ENCODE data around the gene BNIPL. TPM values are rescaled to one million over a fixed set of nuclear protein-coding genes. Genes with fewer than 3 reads are reported as not detected.

Gene BNIPL
- total and polyA plus RNA-seq, 2 of the 13 experiments (the other 11 are each of a cell fraction or from before 2014, with no cell fraction given): 0.40 to 1.1 TPM

DNA sequence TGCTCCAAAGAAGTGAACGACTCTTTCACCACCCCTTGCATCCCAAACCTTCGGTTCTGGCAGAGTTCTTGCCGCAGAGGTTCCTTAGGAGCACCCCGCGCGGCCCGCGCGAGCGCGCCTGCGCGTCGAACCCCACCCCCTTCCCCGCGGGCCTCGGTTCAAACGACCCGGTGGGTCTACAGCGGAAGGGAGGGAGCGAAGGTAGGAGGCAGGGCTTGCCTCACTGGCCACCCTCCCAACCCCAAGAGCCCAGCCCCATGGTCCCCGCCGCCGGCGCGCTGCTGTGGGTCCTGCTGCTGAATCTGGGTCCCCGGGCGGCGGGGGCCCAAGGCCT is 11.2 kb downstream of the BNIPL start, which contains the start of gene C1orf56 (continued):
- TF ChIP-seq, protein P1, sequence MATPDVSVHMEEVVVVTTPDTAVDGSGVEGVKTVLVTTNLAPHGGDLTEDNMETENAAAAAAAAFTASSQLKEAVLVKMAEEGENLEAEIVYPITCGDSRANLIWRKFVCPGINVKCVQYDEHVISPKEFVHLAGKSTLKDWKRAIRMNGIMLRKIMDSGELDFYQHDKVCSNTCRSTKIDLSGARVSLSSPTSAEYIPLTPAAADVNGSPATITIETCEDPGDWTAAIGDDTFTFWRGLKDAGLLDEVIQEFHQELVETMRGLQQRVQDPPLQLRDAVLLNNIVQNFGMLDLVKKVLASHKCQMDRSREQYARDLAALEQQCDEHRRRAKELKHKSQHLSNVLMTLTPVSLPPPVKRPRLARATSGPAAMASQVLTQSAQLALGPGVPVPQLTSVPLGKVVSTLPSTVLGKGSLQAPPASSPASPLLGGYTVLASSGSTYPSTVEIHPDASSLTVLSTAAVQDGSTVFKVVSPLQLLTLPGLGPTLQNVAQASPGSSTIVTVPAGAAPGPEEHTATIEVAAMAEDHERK (CRISPR knock-in tag; IDR thresholded peaks at IDR 0.05; ENCODE audit: low read depth): no peak
- TF ChIP-seq EZH2 (conservative IDR thresholded peaks at IDR 0.05; ENCODE audit: low read depth, low read length) (no peak), ZNF501 (CRISPR knock-in tag; IDR thresholded peaks at IDR 0.05) (no peak), SATB2 (CRISPR knock-in tag; IDR thresholded peaks at IDR 0.05) (no peak), GATAD1 (CRISPR knock-in tag; IDR thresholded peaks at IDR 0.05) (no peak), ZNF12 (CRISPR knock-in tag; IDR thresholded peaks at IDR 0.05) (no peak), KMT2A (CRISPR knock-in tag; IDR thresholded peaks at IDR 0.05) (no peak), ZNF703 (CRISPR knock-in tag; IDR thresholded peaks at IDR 0.05; ENCODE audit: borderline replicate concordance) (no peak), GABPB1 (CRISPR knock-in tag; IDR thresholded peaks at IDR 0.05) (peak; percentile 78), ZNF251 (CRISPR knock-in tag; IDR thresholded peaks at IDR 0.05) (no peak), ZNF629 (CRISPR knock-in tag; conservative IDR thresholded peaks at IDR 0.05) (no peak), ZNF720 (CRISPR knock-in tag; IDR thresholded peaks at IDR 0.05) (no peak)
- TF ChIP-seq, protein P2, sequence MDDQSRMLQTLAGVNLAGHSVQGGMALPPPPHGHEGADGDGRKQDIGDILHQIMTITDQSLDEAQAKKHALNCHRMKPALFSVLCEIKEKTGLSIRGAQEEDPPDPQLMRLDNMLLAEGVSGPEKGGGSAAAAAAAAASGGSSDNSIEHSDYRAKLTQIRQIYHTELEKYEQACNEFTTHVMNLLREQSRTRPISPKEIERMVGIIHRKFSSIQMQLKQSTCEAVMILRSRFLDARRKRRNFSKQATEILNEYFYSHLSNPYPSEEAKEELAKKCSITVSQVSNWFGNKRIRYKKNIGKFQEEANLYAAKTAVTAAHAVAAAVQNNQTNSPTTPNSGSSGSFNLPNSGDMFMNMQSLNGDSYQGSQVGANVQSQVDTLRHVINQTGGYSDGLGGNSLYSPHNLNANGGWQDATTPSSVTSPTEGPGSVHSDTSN (CRISPR knock-in tag; IDR thresholded peaks at IDR 0.05; ENCODE audit: borderline replicate concordance): no peak
- TF ChIP-seq, protein P3, sequence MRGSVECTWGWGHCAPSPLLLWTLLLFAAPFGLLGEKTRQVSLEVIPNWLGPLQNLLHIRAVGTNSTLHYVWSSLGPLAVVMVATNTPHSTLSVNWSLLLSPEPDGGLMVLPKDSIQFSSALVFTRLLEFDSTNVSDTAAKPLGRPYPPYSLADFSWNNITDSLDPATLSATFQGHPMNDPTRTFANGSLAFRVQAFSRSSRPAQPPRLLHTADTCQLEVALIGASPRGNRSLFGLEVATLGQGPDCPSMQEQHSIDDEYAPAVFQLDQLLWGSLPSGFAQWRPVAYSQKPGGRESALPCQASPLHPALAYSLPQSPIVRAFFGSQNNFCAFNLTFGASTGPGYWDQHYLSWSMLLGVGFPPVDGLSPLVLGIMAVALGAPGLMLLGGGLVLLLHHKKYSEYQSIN (CRISPR knock-in tag; IDR thresholded peaks at IDR 0.05; ENCODE audit: borderline replicate concordance): no peak
- TF ChIP-seq, protein P4, sequence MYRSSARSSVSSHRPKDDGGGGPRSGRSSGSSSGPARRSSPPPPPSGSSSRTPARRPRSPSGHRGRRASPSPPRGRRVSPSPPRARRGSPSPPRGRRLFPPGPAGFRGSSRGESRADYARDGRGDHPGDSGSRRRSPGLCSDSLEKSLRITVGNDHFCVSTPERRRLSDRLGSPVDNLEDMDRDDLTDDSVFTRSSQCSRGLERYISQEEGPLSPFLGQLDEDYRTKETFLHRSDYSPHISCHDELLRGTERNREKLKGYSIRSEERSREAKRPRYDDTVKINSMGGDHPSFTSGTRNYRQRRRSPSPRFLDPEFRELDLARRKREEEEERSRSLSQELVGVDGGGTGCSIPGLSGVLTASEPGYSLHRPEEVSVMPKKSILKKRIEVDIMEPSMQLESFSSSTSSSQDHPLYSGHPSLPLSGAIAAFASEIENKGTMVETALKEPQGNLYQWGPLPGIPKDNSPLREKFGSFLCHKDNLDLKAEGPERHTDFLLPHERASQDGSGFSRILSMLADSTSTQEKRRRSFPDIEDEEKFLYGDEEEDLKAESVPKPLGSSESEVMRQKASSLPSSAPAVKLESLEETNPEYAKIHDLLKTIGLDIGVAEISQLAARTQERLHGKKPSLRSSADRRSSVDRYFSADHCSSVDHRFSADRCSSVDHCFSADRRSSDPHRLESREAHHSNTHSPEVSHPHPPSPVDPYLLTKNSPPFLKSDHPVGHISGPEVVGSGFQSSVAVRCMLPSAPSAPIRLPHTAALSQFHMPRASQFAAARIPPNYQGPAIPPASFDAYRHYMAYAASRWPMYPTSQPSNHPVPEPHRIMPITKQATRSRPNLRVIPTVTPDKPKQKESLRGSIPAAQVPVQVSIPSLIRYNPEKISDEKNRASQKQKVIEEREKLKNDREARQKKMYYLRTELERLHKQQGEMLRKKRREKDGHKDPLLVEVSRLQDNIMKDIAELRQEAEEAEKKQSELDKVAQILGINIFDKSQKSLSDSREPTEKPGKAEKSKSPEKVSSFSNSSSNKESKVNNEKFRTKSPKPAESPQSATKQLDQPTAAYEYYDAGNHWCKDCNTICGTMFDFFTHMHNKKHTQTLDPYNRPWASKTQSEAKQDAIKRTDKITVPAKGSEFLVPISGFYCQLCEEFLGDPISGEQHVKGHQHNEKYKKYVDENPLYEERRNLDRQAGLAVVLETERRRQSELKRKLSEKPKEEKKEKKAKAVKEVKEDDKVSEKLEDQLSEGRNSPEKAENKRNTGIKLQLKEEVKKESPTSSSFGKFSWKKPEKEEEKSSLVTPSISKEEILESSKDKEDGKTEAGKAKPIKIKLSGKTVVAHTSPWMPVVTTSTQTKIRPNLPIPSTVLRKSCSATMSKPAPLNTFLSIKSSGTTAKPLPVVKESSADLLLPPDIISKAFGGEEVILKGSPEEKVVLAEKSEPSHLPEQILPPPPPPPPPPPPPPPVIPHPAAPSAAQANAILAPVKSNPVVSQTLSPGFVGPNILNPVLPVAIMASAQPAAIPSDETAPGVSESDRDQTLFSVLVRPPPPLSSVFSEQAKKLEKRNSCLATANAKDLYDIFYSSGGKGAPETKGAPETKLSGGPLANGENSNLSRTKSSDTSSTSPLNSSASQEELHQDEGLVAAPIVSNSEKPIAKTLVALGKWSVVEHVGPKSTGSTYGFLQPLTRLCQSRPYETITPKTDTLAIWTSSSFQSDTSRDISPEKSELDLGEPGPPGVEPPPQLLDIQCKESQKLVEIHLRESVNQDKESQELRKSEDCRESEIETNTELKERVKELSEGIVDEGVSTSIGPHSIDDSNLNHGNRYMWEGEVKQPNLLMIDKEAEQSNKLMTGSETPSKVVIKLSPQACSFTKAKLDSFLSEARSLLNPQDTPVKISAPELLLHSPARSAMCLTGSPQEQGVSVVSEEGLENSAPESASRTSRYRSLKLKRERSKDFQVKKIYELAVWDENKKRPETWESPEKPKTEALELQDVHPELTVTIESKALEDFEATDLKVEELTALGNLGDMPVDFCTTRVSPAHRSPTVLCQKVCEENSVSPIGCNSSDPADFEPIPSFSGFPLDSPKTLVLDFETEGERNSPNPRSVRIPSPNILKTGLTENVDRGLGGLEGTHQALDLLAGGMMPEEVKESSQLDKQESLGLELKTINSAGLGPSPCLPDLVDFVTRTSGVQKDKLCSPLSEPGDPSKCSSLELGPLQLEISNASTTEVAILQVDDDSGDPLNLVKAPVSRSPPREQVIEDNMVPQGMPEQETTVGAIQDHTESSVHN (CRISPR knock-in tag; IDR thresholded peaks at IDR 0.05): no peak
- TF ChIP-seq, protein P5, sequence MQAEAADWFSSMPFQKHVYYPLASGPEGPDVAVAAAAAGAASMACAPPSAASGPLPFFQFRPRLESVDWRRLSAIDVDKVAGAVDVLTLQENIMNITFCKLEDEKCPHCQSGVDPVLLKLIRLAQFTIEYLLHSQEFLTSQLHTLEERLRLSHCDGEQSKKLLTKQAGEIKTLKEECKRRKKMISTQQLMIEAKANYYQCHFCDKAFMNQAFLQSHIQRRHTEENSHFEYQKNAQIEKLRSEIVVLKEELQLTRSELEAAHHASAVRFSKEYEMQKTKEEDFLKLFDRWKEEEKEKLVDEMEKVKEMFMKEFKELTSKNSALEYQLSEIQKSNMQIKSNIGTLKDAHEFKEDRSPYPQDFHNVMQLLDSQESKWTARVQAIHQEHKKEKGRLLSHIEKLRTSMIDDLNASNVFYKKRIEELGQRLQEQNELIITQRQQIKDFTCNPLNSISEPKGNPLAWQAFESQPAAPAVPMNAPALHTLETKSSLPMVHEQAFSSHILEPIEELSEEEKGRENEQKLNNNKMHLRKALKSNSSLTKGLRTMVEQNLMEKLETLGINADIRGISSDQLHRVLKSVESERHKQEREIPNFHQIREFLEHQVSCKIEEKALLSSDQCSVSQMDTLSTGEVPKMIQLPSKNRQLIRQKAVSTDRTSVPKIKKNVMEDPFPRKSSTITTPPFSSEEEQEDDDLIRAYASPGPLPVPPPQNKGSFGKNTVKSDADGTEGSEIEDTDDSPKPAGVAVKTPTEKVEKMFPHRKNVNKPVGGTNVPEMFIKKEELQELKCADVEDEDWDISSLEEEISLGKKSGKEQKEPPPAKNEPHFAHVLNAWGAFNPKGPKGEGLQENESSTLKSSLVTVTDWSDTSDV (CRISPR knock-in tag; IDR thresholded peaks at IDR 0.05): no peak
